ENCODE data around the gene KIF21B. TPM values are rescaled to one million over a fixed set of nuclear protein-coding genes. Genes with fewer than 3 reads are reported as not detected.

Gene KIF21B, protein sequence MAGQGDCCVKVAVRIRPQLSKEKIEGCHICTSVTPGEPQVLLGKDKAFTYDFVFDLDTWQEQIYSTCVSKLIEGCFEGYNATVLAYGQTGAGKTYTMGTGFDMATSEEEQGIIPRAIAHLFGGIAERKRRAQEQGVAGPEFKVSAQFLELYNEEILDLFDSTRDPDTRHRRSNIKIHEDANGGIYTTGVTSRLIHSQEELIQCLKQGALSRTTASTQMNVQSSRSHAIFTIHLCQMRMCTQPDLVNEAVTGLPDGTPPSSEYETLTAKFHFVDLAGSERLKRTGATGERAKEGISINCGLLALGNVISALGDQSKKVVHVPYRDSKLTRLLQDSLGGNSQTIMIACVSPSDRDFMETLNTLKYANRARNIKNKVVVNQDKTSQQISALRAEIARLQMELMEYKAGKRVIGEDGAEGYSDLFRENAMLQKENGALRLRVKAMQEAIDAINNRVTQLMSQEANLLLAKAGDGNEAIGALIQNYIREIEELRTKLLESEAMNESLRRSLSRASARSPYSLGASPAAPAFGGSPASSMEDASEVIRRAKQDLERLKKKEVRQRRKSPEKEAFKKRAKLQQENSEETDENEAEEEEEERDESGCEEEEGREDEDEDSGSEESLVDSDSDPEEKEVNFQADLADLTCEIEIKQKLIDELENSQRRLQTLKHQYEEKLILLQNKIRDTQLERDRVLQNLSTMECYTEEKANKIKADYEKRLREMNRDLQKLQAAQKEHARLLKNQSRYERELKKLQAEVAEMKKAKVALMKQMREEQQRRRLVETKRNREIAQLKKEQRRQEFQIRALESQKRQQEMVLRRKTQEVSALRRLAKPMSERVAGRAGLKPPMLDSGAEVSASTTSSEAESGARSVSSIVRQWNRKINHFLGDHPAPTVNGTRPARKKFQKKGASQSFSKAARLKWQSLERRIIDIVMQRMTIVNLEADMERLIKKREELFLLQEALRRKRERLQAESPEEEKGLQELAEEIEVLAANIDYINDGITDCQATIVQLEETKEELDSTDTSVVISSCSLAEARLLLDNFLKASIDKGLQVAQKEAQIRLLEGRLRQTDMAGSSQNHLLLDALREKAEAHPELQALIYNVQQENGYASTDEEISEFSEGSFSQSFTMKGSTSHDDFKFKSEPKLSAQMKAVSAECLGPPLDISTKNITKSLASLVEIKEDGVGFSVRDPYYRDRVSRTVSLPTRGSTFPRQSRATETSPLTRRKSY (N-terminal part only)
- under 1 TPM; 0.28 to 0.82 (median 0.76) TPM for total RNA-seq
- polyA plus RNA-seq: 10 to 100 TPM in 1 of 3 donors, 1 to 10 TPM in 1, under 1 TPM in 1; 0.60 to 18.4 (median 2.1) TPM

DNA sequence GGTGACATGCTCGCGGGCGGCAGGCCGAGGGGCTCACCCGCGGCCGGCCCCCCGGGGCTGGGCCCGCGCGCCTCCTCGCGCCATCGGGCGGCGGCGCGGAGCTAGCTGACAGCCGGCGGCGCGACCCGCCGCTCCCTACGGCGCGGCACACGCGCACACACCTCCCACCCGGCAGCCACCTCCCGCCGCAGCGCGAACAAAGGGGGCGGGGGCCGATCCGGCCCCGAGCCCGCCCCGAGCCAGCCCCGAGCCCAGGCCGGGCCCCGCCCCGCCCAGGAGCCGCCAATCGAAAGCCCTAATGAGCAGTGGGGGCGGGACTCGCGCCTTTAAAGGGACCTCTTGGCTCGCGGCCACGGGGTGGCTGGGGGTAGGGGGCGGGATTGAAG, at the start of gene KIF21B:
KIF21B (minus strand) TSS at position 198 of the 386 bp plus-strand sequence. CDS start 331 bp downstream, outside the sequence.
- Histone ChIP-seq H3K4me1 (peaks cover 0 to 29% (median 16%) of the 10 kb centered on the region in 4 donors), H3K36me3 (no peaks in the 10 kb centered on the region), H3K9me3 (no peaks in the 10 kb centered on the region), H3K27me3 (peaks cover 0 to 25% (median 0%) of the 10 kb centered on the region in 3 donors), H3K4me3 (peak within 1 kb of the TSS; percentile 36 to 63 (median 56)), H3K27ac (no peak within 1 kb of the TSS)
- intact Hi-C loops (cut with DNase I): no loop called here
- peak; percentile 81 for DNase-seq
- TF ChIP-seq, protein P1, sequence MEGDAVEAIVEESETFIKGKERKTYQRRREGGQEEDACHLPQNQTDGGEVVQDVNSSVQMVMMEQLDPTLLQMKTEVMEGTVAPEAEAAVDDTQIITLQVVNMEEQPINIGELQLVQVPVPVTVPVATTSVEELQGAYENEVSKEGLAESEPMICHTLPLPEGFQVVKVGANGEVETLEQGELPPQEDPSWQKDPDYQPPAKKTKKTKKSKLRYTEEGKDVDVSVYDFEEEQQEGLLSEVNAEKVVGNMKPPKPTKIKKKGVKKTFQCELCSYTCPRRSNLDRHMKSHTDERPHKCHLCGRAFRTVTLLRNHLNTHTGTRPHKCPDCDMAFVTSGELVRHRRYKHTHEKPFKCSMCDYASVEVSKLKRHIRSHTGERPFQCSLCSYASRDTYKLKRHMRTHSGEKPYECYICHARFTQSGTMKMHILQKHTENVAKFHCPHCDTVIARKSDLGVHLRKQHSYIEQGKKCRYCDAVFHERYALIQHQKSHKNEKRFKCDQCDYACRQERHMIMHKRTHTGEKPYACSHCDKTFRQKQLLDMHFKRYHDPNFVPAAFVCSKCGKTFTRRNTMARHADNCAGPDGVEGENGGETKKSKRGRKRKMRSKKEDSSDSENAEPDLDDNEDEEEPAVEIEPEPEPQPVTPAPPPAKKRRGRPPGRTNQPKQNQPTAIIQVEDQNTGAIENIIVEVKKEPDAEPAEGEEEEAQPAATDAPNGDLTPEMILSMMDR (IDR thresholded peaks at IDR 0.05): no peak
- TF ChIP-seq POLR2AphosphoS5 (IDR thresholded peaks at IDR 0.05): no peak
- no peak for TF ChIP-seq EP300 (IDR thresholded peaks at IDR 0.05)
- TF ChIP-seq POLR2A (IDR thresholded peaks at IDR 0.05): no peak
- 1% methylated on average over 53 of the region's 53 CpGs for WGBS, 2 donors

DNA sequence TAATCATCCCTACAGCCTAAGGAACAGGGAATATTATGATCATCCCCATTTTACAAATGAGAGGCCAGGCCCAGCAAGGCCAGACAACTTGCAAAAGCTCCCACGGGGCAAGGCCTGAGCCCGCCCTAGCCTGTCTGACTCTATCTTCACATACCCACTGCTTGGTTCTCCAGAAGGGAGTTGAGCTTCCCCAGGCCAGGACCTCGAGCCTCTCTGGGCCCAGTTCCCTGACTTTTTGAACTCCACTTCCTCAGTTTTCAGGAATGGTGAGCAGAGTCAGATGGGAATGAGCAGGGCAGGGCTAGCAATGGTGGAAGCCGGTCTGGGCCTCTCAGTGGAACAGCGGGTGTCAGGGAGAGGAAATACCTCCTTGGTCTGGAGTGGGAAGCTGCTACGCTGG, 49.4 kb upstream of the KIF21B start:
- Histone ChIP-seq H3K27me3 (no peaks in the 10 kb centered on the region), H3K36me3 (no peaks in the 10 kb centered on the region), H3K27ac (no peak overlapping the region), H3K4me1 (no peaks in the 10 kb centered on the region), H3K4me3 (no peak overlapping the region), H3K9me3 (no peaks in the 10 kb centered on the region)
- intact Hi-C loops (cut with DNase I): no loop called here
- no peak for DNase-seq
- TF ChIP-seq EP300 (IDR thresholded peaks at IDR 0.05) (no peak), POLR2A (IDR thresholded peaks at IDR 0.05) (no peak), POLR2AphosphoS5 (IDR thresholded peaks at IDR 0.05) (no peak)
- TF ChIP-seq, protein P1 (IDR thresholded peaks at IDR 0.05): no peak
- 85 to 87% methylated on average over 6 of the region's 6 CpGs for WGBS, 2 donors

DNA sequence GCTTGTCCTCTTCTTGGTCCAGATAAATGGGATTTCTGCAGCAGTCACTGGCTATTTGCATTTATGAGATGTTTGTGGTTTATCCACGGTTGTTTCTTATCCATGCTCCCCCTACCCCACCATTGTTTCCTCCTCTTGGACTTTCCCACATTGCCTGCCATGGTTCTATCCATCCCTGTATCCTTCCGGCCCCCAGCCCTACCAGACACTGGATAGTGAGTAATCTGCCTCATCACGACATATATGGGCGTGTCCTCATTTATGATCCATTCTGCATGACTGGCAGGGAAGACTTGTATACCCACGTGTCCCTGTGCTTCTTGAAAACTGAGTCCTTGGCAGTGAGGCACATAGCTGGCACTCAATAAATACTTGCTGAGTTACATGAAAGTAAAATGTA, 48.6 kb upstream of the KIF21B start:
- WGBS, 2 donors: 28 to 66% methylated on average over 5 of the region's 5 CpGs

DNA sequence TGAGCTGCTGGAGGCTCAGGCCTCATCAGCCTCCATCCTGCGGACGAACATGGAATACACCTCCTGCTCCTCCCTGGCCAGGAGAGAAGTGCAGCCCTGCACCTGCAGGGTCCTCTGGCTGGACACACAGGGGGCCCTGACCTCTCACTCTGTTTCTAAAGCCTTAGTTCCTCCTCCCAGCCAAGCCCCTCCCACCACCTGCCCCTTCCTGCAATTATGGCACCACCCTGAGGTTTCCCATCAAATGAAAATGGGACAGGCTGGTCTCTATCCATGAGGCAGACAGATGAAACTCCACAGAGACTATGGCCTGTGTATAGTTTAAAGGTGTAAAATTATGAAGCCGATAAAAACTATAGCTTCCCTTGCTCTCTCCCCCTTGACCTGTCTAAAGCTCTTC, 46.1 kb upstream of the KIF21B start:
- Histone ChIP-seq H3K4me3 (no peak overlapping the region), H3K4me1 (no peaks in the 10 kb centered on the region), H3K9me3 (no peaks in the 10 kb centered on the region), H3K27ac (no peak overlapping the region), H3K36me3 (no peaks in the 10 kb centered on the region), H3K27me3 (no peaks in the 10 kb centered on the region)
- DNase-seq: no peak
- intact Hi-C loops (cut with DNase I): no loop called here
- 85% methylated on average over 3 of the region's 3 CpGs for WGBS, 2 donors
- TF ChIP-seq, protein P1 (IDR thresholded peaks at IDR 0.05): no peak
- no peak for TF ChIP-seq EP300 (IDR thresholded peaks at IDR 0.05)
- TF ChIP-seq POLR2AphosphoS5 (IDR thresholded peaks at IDR 0.05): no peak
- no peak for TF ChIP-seq POLR2A (IDR thresholded peaks at IDR 0.05)

More for the DNA sequence above, 48.6 kb upstream of the KIF21B start:
- intact Hi-C loops (cut with DNase I): no loop called here
- Histone ChIP-seq H3K9me3 (no peaks in the 10 kb centered on the region), H3K27ac (no peak overlapping the region), H3K4me1 (no peaks in the 10 kb centered on the region), H3K36me3 (no peaks in the 10 kb centered on the region), H3K27me3 (no peaks in the 10 kb centered on the region), H3K4me3 (no peak overlapping the region)
- no peak for TF ChIP-seq POLR2A (IDR thresholded peaks at IDR 0.05)
- TF ChIP-seq POLR2AphosphoS5 (IDR thresholded peaks at IDR 0.05): no peak
- TF ChIP-seq EP300 (IDR thresholded peaks at IDR 0.05): no peak
- TF ChIP-seq, protein P1 (IDR thresholded peaks at IDR 0.05): no peak
- no peak for DNase-seq

All from sigmoid colon (tissue), 7 donors.